Measurements from ENCODE around the gene TMCO4. TPM values are rescaled to one million over a fixed set of nuclear protein-coding genes. Genes with fewer than 3 reads are reported as not detected.

TMCO4 gene
- total and polyA plus RNA-seq, 2 donors (not counting 3 experiments of a cell fraction or from before 2014, with no cell fraction given): 7.6 to 10.3 TPM

DNA sequence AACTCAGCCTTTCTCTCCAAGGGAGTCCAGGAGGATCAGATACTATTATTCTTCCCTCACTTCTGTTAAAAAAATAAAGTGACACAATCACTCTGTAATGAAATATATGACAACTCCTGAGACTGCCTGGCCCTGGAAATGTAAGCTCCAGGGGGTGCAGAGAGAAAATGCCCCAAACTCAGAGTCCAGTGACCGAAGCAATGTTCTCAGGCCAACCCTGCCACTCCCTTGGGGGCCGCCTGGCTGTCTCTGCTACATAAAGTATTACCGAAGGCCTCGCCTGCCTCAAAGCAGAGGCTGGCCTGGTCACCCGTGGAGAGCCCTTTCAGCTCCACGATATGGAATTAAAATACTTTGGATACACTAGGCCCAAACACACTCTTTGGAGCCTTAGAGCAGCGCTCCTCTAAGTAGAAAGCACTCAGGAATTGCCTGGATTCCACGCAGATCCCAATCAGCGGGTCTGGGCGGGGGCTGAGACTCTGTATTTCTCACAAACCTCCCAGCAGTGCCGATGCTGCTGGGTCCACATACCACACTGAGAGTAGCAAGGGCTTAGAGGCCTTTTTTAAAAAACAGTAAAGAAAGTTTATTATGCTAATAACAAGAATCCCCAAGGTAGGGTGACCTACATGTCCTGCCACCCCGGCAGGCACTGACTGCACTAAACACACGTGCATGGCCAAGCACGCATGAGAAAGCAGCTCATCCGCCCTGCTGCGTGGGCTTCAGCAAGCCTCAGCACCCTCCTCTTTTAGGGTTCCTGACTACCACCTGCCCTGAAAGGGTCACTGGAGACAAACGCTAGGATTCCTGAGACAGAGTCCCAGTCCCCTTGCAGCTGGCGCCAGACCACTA lies 31.1 kb downstream of the TMCO4 start:
- Histone ChIP-seq H3K27ac (ENCODE audit: insufficient read depth, low read depth, low read length) (no peak overlapping the region), H3K9ac (replicated peaks; ENCODE audit: extremely low read depth, insufficient read depth, low read length) (no peak overlapping the region), H4K20me1 (replicated peaks; ENCODE audit: control insufficient read depth, extremely low read depth, insufficient read depth, low read length) (no peaks in the 10 kb centered on the region), H2AFZ (ENCODE audit: low read depth, low read length) (no peak overlapping the region), H3K36me3 (ENCODE audit: control insufficient read depth in 2 of 2, extremely low read depth in 1 of 2, insufficient read depth in 2 of 2, low read length in 2 of 2) (no peaks in the 10 kb centered on the region), H3K4me3 (replicated peaks in 1 of 3; ENCODE audit: insufficient read depth in 1 of 3, low read depth in 1 of 3, low read length in 3 of 3) (no peak overlapping the region), H3K9me1 (replicated peaks; ENCODE audit: control insufficient read depth, extremely low read depth, insufficient read depth, low read length) (no peaks in the 10 kb centered on the region), H3K4me2 (ENCODE audit: insufficient read depth, low read length) (no peak overlapping the region), H3K79me2 (ENCODE audit: control insufficient read depth, insufficient read depth, low read length) (no peaks in the 10 kb centered on the region), H3K27me3 (ENCODE audit: control insufficient read depth in 2 of 2, insufficient read depth in 2 of 2, low read length in 2 of 2) (no peaks in the 10 kb centered on the region), H3K9me3 (replicated peaks; ENCODE audit: control insufficient read depth, insufficient read depth, low read length) (no peaks in the 10 kb centered on the region), H3K4me1 (ENCODE audit: control insufficient read depth, extremely low read depth, insufficient read depth, low read length) (peaks cover 20% of the 10 kb centered on the region)
- ChIA-PET CTCF (interaction anchor here (0.7 kb wide), 1 partner anchor 114 kb away, joined by 4 read pairs; the partner anchor contains the start of gene OTUD3), POLR2A (no interaction called here)
- intact Hi-C loops (cut with micrococcal nuclease): no loop called here
- dilution Hi-C loops (cut with MboI; ENCODE audit: extremely low pct_ligation_motif_present, low sequenced_read_pairs): no loop called here
- FAIRE-seq (no peak), DNase-seq (ENCODE audit: low read depth, low spot score) (no peak)
- no TSS peak for BruUV-seq (replicated peaks)
- TF ChIP-seq CTCF (IDR thresholded peaks at IDR 0.05; ENCODE audit: extremely low read depth in 1 of 2, insufficient read depth in 1 of 2, low read depth in 1 of 2, low read length in 2 of 2): no peak
- no peak for TF ChIP-seq EZH2 (IDR thresholded peaks at IDR 0.05; ENCODE audit: borderline replicate concordance, low read depth, low read length, severe bottlenecking)
- no peak for TF ChIP-seq MAX (IDR thresholded peaks at IDR 0.05; ENCODE audit: insufficient read depth, insufficient read length)
- TF ChIP-seq POLR2A (IDR thresholded peaks at IDR 0.05; ENCODE audit: low read depth, low read length): no peak
- no peak for TF ChIP-seq FOS (IDR thresholded peaks at IDR 0.05; ENCODE audit: borderline replicate concordance, insufficient read depth, low read length)
- TF ChIP-seq MYC (IDR thresholded peaks at IDR 0.05; ENCODE audit: low read depth, low read length): no peak
- no peak for TF ChIP-seq GATA2 (IDR thresholded peaks at IDR 0.05; ENCODE audit: insufficient read depth, insufficient read length, low read depth, low read length)
- no peak for TF ChIP-seq POLR2AphosphoS5 (IDR thresholded peaks at IDR 0.05; ENCODE audit: insufficient read depth, low read depth, low read length)
- no peak for TF ChIP-seq JUN (IDR thresholded peaks at IDR 0.05; ENCODE audit: borderline replicate concordance, insufficient read depth, insufficient read length, low read depth)
